ENCODE measurements around the gene LRRC49.
"Not testable (repeated sequence)": the region's sequence is repeated elsewhere in the genome, so short reads cannot be mapped to it uniquely, and the experiment has no call there.

The LRRC49 gene

DNA sequence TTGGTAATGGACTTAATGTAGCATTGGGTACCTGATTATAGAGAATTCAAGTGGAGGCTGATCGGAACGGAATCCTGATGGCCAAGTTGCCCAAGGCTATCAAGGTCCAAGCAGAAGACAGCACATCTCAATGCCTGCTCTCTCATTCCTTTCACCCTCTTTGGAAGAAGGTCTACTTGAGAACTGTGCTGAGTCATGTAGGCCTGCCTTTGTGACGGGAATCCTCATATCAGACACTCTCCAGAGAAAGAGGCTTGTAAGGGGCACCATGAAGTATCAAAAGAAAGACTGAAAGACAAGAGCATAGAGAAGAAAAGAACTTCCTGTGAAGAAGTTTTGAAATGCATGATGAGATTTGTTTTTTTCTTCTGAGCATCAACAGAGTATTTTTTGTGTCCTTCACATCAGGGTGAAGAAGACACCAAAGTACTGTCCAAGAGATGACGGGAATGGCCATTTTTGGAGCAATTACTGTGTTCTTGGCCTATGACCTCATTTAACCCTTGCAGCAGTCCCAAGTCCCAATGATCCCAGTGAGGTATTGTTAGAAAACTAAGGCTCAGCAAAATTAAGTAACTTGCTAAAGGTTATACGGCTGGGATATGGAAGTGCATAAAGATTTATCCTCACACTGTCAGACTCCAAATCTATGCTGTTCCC lies 25.5 kb upstream of the LRRC49 start:
- no peak for DNase-seq (ENCODE audit: low spot score)

DNA sequence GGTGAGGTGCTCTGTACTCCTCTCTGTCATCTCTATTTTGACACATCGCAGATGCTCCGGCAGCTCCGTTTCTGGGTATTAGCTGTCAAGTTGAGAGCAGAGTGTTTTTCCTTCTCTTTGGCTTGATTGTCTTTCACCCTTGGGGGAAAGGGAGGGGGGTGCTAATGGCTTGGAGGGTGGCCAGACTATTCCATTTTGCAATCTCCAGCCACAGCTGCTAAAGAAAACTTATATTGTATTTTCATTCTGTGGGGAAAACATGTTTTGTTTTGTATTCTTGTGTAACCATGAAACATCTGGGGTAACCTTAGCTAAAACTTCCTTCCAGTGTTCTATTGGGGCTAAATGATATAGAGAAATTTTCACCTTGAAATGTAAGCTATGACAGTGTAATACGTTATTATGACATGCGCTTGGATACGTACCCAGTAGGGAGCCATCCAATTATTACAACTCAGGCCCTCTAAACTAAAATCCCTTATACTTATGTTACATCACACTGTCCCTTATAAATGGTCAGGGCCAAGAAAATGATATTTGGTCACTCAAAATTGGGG lies 24.6 kb upstream of the LRRC49 start:
- no peak for DNase-seq (ENCODE audit: low spot score)

DNA sequence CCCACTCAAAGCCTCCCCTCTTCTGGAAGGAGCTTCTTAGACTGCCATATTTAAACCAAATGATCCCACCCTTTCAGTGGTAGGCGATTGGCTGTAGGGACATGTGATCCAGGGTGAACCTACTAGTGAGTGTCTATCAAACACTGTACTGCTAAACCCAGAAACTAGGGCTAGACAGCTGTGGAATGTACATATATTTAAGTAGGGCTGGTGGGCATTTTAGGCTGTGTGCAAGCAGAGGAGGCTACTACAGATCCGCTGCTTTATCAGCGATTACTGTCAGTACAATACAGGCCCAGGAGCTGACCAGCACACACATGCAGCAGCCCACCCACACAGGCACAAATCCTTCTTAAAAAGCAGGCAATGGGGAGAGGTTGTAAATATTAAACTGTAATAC lies 23.3 kb upstream of the LRRC49 start:
- DNase-seq (ENCODE audit: low spot score): no peak

DNA sequence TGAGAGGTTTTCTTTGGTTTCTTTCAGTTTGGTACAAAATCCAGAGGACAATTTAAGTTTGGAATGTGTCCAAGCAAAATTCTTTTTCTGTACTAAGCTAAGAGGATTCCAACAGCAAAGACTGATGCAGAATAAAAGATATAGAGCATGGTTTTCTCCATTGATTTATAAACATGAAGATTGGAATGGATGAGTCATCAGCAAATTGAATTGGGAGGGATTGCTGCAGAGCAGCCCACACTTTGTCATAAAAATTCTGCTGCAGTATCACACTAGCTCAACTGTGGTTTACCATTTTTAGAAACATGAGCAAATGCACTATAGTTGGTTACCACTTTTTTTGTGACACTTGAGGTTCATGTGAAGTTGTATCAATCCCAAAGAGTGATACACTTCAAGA lies 22.6 kb upstream of the LRRC49 start:
- DNase-seq (ENCODE audit: low spot score): no peak

DNA sequence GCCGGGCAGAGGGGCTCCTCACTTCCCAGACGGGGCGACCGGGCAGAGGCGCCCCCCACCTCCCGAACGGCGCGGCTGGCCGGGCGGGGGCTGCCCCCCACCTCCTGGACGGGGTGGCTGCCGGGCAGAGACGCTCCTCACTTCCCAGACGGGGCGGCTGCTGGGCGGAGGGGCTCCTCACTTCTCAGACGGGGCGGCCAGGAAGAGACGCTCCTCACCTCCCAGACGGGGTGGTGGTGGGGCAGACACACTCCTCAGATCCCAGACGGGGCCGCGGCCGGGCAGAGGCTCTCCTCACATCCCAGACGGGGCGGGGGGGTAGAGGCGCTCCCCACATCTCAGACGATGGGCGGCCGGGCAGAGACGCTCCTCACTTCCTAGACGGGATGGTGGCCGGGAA lies 21.1 kb upstream of the LRRC49 start:
- not testable (repeated sequence) for DNase-seq (ENCODE audit: low spot score)

DNA sequence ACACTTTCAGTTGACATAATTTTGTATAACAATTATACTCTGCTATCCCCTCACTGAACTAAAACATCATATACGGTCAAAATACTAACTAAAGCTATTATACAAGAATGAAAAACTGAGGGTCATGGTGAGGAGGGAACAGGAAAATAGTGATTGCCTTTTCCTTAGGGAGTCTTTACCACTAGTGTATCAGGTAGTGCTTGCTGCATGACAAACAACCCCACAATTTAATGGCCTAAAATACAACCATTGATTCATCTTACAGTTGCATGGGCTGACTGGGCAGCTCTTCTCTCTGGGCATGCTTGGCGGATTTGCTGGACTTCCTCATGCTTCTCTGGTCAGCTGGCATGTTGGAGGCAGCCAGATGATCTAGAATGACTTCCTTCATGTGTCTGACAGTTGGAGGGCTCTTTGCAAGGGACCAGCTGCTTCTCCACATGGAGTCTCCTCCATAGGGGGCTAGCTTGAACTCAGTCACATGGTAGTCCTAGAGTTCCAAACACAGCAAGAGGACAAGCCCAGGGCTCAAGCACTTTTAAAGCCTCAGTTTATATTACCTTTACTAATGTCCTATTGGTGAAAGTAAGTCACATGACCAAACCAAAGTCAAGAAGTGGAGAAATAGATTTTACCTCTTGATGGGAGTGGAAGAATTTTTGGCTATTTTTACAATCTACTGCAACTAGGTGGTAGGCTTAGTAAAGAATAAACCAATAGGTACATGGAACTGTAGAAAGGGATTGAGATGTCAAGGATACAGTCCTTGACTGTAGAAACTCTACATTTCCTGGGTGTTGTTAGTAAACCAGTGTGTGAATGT lies 19.2 kb upstream of the LRRC49 start:
- no peak for DNase-seq (ENCODE audit: low spot score)

DNA sequence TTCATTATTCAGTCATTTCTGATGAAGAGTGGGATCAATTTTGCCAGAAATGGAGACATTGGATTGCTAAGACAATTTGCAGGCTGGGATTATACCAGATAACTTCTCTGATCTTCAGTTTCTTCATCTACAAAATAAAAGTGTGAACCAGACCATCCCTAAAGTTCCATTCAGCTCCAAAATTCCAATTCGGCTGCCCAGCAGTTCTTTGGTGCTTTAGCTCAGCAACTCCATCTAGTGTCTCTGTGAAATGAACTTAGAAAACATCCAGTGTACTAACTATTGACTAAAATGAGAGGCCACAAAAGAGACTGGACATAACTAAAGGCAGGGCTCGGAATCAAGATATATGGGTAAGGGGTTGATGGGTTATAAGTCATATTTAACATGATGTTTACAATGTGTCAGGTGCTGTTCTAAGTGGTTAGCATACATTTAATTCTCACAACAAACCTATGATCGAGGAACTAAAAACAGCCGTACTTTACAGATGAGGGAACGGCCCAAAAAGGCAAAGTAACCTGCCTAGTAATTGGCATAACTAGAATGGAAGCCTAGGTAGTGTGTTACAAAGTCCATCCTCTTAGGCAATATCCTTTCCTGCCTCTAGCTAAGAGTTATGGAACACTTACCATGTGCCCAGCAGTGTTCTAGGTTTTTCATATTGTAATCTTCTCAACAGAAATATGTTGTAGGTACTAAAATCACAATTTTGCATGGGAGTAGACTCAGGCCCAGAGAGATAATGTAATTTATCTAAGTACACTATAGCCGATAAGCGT lies 17.4 kb upstream of the LRRC49 start:
- no peak for DNase-seq (ENCODE audit: low spot score)

DNA sequence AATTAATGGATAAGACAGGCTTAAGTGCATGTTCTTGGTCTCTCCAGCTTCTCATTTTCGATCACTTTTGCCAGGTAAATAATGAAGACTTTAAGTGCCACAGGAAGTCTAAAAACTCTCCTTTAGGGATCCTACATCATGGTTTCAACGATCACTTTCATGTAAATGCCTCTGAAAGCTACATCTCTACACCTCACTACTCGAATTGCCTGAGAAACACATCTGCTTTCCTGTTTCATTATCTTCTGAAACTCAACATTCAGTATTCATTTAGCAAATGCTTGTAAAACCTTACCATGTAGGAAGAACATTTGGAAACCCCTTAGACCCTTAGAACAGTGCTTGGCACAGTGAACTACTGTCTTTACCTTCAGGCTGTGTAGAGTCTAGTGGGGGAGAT lies 16.6 kb upstream of the LRRC49 start:
- no peak for DNase-seq (ENCODE audit: low spot score)

DNA sequence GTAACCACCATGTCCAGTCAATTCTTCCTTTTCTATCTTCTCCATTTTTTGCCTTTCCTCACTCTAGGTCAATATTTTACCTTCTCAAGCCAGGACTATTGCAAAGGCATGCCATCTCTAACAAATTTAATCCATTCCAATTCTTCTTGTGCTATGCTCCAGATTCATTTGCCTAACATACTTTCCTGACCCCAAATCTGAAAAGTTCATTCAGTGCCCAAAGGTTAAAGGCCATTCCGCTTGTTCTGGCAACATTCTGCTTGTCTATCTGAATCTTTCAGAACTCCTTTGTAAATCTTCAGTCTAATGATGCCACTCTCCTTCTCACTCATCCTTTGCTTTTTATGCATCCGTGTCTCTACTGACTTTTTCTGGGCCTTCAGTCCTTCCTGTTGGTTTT lies 15.9 kb upstream of the LRRC49 start:
- no peak for DNase-seq (ENCODE audit: low spot score)

DNA sequence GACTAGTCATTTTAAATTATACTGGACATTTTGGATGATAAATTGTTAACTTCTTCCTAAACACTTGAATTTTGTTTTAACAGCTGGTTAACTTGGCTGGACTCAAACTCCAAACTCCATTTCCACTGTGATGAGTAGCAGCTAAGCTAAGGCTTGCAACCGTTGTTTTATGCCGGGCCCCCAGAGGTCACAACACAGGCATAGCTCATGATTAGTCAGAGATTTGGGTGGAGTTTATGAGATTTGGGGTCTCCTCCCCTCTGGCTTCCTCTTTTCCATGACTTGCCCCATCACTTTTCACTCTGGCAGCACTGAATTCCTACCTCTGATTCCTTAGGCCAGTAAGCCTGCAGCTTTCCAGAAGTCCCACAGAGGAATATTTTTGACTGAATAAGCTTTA lies 13.2 kb upstream of the LRRC49 start:
- no peak for DNase-seq (ENCODE audit: low spot score)

DNA sequence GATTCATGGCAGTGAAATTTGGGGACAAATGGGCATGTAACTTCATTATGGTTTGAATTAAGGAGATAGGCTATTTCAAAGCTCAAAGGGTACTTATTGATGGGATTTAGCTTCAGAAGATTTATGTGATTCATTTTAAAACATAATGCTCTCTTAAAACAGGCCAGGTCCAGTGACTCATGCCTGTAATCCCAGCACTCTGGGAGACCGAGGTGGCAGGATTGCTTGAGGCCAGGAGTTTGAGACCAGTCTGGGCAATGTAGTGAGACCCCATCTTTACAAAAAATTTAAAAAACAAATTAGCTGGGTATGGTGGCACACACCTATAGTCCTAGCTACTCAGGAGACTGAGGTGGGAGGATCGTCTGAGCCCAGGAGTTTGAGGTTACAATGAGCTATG lies 11.8 kb upstream of the LRRC49 start:
- DNase-seq (ENCODE audit: low spot score): no peak

DNA sequence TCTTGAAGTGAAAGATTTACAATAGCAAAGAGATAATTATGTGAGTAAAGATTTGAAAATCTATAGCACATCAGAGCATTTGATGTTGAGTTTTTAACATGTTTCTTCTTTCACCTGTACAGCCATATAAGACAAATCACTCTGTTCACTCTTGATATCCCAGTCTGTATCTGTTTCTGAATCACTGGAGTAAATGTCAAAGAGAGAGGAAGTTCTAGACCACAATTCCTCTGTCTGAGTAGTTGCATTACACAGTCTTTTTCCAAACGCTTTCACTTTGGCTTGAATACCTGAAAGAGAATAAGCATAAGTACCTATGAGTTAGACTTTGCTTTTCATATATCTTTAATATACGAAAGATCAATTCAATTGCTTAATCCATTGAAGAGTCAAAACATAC lies 10.3 kb upstream of the LRRC49 start:
- no peak for DNase-seq (ENCODE audit: low spot score)

DNA sequence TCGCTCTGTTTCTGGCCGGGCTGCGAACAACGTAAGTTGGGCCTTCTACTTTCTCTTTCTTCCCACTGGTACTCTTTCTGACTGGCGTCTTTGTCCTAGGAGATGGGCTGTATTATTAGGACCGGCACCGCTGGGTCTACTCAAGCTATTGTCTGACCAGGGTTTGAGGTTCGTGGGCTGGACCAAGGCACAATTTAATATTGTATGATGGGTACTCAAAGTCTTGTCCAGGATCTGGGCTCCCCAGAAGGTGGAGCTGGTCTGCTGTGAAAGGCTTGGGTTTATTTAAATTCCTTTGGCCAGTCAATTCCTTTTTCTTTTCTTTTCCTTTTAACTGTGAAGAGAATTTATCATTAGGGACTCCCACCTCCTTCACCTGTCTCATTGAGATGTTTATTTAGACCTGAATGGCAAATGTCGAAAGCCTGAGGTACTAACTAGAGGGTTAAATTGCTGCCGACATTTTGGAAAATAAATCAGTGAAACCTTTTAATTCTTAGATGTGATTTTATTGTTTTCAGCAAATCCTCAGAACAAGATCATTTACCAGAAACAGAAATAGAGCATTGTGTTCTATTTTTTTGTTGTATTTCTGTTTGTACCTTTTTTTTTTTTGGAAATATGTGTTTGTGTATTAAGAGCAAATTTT lies 410 bp downstream of the LRRC49 start:
- peak; percentile 7 for DNase-seq (ENCODE audit: low spot score)

DNA sequence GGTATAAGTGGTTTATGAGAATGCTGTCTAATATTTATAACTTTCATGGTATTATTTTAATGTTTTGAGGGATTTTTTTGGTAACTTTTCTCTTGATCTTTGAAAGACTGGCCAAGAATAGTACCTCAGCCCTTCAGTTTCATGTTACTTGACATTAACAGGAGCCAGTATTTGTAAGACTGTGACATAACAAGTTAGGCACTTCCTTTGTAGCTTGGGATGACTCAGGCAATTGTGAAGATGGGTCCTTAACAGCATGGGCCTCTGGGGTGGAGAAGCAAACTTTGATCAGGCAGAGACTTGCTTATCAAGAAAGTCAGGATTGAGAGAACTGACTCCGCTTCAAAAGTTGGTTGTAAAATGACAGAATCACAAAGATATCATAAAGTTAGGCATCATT lies 9.5 kb downstream of the LRRC49 start:
- DNase-seq (ENCODE audit: low spot score): no peak

DNA sequence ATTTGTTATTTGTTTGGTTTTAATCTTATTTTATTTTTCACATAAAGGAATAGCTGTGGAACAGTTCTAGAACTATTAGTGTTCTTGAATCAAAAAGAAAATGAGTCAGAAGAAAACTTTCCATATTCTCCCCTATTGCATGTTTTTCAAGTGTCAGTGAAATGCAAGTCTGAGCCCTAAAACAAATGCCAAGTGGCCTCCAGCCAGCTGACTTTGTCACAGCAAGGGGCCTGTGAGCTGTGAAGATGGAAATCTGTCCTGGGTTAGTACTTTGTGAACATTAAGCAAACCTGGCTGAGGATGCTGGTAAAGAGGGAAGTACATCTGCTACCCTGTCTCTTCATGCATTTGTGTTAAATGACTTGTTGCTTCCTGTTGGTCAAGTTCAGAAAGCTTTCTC lies 14.2 kb downstream of the LRRC49 start:
- no peak for DNase-seq (ENCODE audit: low spot score)

DNA sequence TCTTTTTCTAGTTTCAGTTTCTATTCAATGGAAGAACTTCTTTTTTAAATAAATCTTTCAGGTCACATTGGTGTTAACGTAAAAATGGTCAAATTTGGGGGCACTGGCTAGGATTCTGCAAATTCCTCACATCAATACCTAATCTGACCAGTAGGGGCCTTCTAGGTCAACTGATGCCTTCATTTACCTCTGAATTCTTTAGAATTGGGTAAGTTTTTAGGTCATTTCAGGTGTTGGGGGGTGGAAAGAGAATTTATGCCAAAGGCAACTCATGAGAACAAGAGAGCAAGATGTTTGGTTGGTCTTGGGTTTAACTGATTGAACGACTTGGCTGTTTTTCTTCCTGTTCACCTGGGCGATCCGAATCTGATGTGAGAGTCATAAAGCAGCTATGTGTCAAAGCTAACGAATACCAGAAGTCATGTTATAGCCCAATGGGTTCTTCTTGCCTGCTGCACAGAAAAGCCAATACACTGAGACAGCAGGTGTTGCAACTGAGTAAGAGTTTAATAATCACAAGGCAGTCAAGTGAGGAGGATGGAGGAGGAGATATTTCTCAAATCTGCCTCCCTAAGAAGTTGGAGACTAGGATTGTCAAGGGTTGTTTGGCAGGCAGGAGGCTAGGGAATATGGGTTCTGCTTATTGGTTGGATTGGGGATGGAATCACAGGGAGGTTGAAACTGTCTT lies 15.3 kb downstream of the LRRC49 start:
- DNase-seq (ENCODE audit: low spot score): no peak

DNA sequence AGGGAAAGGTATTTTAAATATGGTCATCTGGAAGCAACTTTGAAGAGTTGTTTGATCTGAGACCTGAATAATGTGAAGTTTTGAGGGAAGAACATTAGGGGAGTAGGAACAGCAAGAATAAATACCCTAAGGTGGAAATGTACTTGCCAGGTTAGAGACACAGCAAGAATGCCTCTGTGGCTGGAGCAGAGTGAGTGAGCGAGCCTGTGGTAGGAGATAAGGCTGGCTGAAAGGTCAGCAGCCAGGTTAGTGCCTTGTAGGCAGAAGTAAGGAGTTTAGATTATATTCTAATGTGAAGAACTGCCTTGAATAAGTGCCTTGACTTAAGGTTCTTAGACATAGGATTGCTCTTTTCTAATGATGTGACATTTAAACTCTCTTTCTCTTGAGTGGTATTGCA lies 18.3 kb downstream of the LRRC49 start:
- no peak for DNase-seq (ENCODE audit: low spot score)

DNA sequence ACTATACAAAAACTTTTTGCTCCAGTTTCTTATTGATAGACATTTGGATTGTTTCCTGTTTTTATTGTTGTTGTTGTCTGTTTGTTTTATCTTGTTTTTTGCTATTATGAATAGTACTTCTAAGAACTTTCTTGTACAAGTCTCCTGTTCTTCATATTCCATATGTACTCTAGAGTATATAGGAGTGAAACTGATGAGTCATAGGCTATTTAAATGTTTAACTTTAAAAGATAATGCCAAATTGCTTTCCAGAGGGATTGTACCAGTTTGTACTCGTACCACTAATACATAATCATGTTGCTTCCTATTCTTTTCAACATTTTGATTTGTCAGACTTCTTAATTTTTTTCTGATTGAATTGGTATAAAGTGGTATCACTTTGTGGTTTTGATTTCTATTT lies 19.6 kb downstream of the LRRC49 start:
- no peak for DNase-seq (ENCODE audit: low spot score)

DNA sequence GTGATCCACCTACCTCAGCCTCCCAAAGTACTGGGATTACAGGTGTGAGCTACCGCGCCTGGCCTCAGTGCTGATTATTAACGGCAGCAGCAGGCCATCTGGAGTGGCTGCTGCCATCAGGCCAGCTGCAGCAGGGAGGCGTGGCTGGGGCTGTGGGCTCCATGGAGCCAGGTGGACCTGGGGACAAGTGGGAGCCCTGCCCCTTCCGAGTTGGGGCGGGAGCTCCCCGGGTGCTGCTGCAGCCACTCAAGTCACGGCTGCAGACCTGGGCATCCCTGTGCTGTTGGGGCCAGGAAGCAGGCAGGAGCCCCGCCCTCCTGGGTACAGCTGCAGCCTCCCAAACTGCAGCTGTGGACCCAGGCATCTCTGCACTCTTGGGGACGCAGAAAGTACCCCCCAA lies 23.9 kb downstream of the LRRC49 start:
- DNase-seq (ENCODE audit: low spot score): no peak

DNA sequence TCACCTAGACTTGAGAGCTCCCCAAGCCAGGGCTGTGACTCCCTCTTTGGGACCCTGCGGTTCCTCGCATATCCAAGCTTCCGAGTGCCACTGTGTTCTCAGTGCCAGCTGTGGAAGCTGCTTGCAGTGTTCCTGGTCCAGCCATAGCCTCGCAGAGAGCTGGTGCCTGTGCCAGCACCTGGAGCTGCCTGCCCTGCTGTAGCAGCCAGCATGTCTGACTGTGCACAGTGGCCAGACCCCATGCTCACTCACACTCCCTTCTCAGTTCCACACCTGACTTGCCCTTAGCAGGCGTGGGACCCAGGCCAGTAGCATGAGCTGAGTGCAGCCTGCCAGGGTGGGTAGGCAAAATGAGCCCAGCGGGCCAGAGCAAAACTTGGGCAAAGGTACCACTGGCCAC lies 25.3 kb downstream of the LRRC49 start:
- DNase-seq (ENCODE audit: low spot score): no peak

DNA sequence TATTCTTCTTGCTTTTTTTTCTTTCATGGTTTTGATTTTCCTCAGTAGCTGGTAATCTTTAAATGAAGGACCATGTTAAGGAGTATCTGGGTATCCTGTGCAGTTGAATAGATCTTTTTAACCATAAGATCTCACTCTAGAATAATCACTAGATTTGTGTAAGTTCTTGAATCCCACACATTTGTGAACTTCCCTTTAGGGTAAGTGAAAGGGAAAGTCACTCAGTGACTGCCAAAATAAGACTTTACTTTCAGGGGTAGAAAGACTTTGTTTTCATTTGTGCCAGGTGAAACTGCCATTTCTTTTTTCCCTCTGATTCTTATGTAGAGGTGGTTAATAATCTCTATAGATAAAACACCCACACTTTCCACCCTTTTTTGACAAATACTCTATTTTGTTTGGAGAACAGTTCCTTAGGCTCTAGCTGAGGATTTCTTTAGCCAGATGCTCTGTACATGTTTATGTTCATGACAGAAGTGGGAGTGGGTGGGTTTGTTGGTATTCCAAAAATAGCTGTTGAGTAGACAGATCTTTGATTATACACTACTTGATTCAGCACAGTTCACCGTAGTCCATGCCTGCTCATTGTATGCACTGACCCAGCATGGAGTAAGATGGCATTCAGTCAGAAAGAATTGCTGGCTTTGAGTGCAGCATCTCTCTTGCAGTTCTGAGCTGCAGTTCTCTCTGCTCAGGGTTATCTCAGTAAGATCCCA lies 28.5 kb downstream of the LRRC49 start:
- no peak for DNase-seq (ENCODE audit: low spot score)
